ENCODE data around the gene RNF115. TPM values are rescaled to one million over a fixed set of nuclear protein-coding genes. Genes with fewer than 3 reads are reported as not detected.

The RNF115 gene
- 11.2 to 13.9 TPM (median 13.5 TPM) in 5 replicates for total RNA-seq (2022; extraction: Qiagen RNA extraction)

GRCh38 chr1:145823565-145824498 is at the start of gene RNF115, which contains the start of gene POLR3C:
Gene RNF115 (minus strand): TSS chr1:145824095. CDS start chr1:145823873, 222 bp downstream.
Gene POLR3C (plus strand): TSS chr1:145824200. CDS start chr1:145825777, 1,577 bp downstream.

GRCh38 chr1:145858901-145859490 is 35.1 kb upstream of the RNF115 start, which contains the start of gene PIAS3:
Gene PIAS3 (minus strand): TSS chr1:145859081. CDS start chr1:145858990, 91 bp downstream.

GRCh38 chr1:145845514-145846161 is 21.7 kb upstream of the RNF115 start, which contains the start of gene NUDT17:
Gene NUDT17 (plus strand): TSS chr1:145845630. CDS start chr1:145845641, 11 bp downstream.

GRCh38 chr1:145719230-145720079 is 104.4 kb downstream of the RNF115 start, which contains the start of gene CD160:
Gene CD160 (plus strand): TSS chr1:145719499. CDS start chr1:145728328, 8,829 bp downstream.

GRCh38 chr1:145707183-145707867 is 116.6 kb downstream of the RNF115 start, which contains the start of gene PDZK1:
Gene PDZK1 (minus strand): TSS chr1:145707368. CDS start chr1:145688021, 19,347 bp downstream.

Other genes with a start within 250 kb of the RNF115 start
- 15.3 to 18.4 TPM (median 16.2 TPM) in 5 replicates for gene GPR89A, start 216.1 kb downstream of the RNF115 start, total RNA-seq (2022; extraction: Qiagen RNA extraction)
- gene PDZK1, start 116.7 kb downstream of the RNF115 start, total RNA-seq (2022; extraction: Qiagen RNA extraction): 0.59 to 1.2 TPM (median 0.90 TPM) in 5 replicates
- gene CD160, start 104.6 kb downstream of the RNF115 start, total RNA-seq (2022; extraction: Qiagen RNA extraction): 0.08 TPM in 1 of 5 replicates, not detected in the others
- 34.7 to 43.8 TPM (median 38.0 TPM) in 5 replicates for gene POLR3C, start 105 bp upstream of the RNF115 start, total RNA-seq (2022; extraction: Qiagen RNA extraction)
- gene NUDT17, start 21.5 kb upstream of the RNF115 start, total RNA-seq (2022; extraction: Qiagen RNA extraction): 6.5 to 8.0 TPM (median 7.1 TPM) in 5 replicates
- gene PIAS3, start 35.0 kb upstream of the RNF115 start, total RNA-seq (2022; extraction: Qiagen RNA extraction): 38.1 to 48.3 TPM (median 41.7 TPM) in 5 replicates
- gene ANKRD35, start 61.8 kb upstream of the RNF115 start, total RNA-seq (2022; extraction: Qiagen RNA extraction): 0.03 to 0.08 TPM (median 0.05 TPM) in 5 replicates
- gene ITGA10, start 86.0 kb upstream of the RNF115 start, total RNA-seq (2022; extraction: Qiagen RNA extraction): 1.4 to 2.1 TPM (median 2.0 TPM) in 5 replicates
- 32.2 to 39.7 TPM (median 37.6 TPM) in 5 replicates for gene PEX11B, start 94.6 kb upstream of the RNF115 start, total RNA-seq (2022; extraction: Qiagen RNA extraction)
- 218 to 249 TPM (median 223 TPM) in 5 replicates for gene RBM8A, start 103.4 kb upstream of the RNF115 start, total RNA-seq (2022; extraction: Qiagen RNA extraction)
- 11.1 to 17.0 TPM (median 12.6 TPM) in 5 replicates for gene LIX1L, start 133.9 kb upstream of the RNF115 start, total RNA-seq (2022; extraction: Qiagen RNA extraction)
- 0.18 to 0.53 TPM (median 0.27 TPM) in 5 replicates for gene ANKRD34A, start 140.5 kb upstream of the RNF115 start, total RNA-seq (2022; extraction: Qiagen RNA extraction)
- 11.1 to 13.3 TPM (median 12.1 TPM) in 5 replicates for gene POLR3GL, start 140.6 kb upstream of the RNF115 start, total RNA-seq (2022; extraction: Qiagen RNA extraction)
- gene TXNIP, start 172.5 kb upstream of the RNF115 start, total RNA-seq (2022; extraction: Qiagen RNA extraction): 0.21 to 0.56 TPM (median 0.50 TPM) in 5 replicates
- gene HJV, start 197.6 kb upstream of the RNF115 start, total RNA-seq (2022; extraction: Qiagen RNA extraction): not detected in 5 replicates

Measured in A549 treated with Hydrocortisone at 1 μM for 4 hours (cell line).